GM20431 (cell line): ENCODE results near the gene ZNF710.
"Not testable (repeated sequence)": the region's sequence is repeated elsewhere in the genome, so short reads cannot be mapped to it uniquely, and the experiment has no call there.

Experiments used
- in situ Hi-C: fragments of 300-500 bp; cut with MseI, MboI; formaldehyde crosslinking; loops from one replicate; pipeline ENCODE4 v1.15.0; 2020; ENCODE audit warnings: low sequenced_read_pairs; ENCODE audit not compliant: unreplicated experiment

ZNF710 gene

GRCh38 chr15:90001062-90001682 is at the start of gene ZNF710:
ZNF710 (plus strand) TSS chr15:90001324; CDS start chr15:90067138, 65,814 bp downstream.
- in situ Hi-C loops: no loop called here

DNA sequence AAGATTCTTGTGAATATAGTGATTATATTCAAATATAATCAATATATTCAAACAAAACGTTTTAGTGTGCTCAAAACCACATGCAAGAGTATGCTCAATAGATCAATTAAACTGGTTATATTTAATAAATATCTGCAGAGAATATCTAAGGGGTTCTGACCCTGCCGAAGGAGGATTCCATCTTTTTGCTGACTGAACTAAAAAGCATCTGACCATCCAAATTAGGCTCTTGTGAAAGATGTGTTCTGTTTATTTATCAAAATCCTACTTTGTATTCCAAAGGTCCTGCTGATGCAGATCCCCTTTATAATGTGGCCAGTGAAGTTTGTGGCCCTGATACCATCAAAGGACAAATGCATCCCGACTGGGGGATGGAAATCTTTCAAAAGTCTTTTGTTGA is 46.6 kb upstream of the ZNF710 start:
- in situ Hi-C loops: no loop called here

DNA sequence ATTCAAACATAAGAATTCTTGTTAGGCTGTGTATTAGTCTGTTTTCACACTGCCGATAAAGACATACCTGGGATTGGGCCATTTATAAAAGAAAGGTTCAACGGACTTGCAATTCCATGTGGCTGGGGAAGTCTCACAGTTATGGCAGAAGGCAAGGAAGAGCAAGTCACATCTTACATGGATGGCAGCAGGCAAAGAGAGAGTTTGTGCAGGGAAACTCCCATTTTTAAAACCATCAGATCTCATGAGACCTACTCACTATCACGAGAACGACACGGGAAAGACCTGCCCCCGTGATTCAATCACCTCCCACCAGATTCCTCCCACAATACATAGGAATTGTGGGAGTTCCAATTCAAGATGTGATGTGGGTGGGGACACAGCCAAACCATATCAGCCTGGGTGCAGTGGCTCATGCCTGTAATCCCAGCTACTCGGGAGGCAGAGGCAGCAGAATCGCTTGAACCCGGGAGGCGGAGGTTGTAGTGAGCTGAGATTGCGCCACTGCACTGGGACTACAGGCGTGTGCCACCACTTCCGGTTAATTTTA is 45.6 kb upstream of the ZNF710 start:
- in situ Hi-C loops: not testable (repeated sequence)

DNA sequence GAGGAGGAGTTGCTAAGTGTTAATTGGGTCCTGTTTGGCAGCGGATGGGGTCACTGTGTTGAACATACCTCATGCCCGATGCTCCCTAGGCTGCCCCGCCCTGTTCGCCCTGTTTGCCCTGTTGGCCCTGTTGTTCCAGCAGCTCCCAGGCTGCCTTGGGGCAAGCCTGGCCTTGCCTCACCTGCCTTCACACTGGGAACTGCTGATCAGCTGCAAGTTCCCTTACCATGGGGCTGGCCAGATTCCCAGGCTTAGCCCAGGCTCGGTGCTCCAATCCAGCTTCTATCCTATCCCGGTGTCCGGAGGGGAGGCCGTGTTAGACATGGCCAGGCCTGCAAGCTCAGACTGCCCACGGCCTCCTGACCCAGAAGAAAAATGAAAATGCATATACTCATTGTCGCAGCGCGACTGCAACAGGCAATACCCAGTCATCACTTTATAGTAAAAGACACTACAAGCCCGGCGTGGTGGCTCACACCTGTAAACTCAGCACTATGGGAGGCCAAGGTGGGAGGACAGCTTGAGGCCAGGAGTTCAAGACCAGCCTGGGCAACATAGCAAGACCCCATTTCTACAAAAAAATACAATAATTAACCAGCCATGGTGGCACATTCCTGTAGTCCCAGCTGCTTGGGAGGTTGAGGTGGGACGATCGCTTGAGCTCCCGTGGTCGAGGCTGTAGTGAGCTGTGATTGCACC is 42.9 kb upstream of the ZNF710 start:
- in situ Hi-C loops: no loop called here

- in situ Hi-C loops: no loop called here
These were observed 37.6 kb upstream of the ZNF710 start for GRCh38 chr15:89963301-89964231.

DNA sequence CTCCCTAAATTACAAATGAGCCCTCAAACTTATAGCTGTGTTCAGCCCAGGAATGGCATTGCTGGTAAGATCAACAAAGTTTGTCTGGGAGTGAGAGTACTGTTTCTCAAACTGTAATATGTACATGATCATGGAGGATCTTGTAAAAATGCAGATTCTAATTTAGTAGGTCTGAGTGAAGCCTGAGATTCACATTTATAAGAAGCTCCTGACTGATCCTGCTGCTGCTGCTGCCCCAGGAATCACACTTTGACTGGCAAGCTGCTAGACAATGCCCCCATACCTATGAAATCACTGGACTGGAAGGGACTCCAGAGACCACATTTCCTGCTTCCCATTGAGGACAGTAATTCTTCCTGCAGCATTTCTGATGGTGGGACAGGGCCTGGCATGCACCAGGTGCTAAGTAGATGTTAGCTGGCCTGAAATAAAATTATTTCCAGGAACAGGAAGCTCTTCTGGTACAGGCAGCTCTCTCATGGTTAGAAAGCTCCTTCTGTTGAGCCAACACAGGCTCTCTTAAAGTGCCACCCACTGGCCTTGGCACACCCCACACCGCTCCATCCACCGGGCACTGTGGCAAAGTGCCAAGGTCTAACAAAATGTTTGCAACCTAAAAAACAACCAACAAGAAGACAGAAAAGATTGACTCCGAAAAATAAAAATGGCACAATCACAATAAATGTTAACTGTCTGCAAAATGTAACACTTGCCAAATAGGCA is 36.7 kb upstream of the ZNF710 start:
- in situ Hi-C loops: no loop called here

GRCh38 chr15:89967881-89968280 is 33.2 kb upstream of the ZNF710 start:
- in situ Hi-C loops: no loop called here

- in situ Hi-C loops: no loop called here
These were observed 29.5 kb upstream of the ZNF710 start for GRCh38 chr15:89971592-89971997.

- in situ Hi-C loops: no loop called here
These were observed 29.0 kb upstream of the ZNF710 start for GRCh38 chr15:89972085-89972484.

- in situ Hi-C loops: no loop called here
These were observed 25.5 kb upstream of the ZNF710 start for GRCh38 chr15:89975482-89976245.

DNA sequence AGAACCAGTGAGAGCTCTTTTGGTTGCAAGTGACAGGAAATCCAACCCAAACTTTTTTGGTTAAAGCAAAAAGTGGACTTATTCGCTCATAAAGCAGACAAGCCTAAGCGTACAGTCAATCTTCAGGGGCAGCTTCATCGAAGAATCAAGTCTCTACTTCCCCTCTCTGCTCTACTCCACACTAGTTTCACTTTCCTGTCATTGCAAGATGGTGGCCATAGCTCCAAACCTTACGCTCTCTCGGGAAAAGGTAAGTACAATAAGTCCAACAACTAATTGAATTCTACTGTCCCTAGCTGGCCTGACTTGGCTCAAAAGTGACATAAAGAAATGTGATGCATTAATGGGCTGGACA is 24.9 kb upstream of the ZNF710 start:
- in situ Hi-C loops: no loop called here

- in situ Hi-C loops: not testable (repeated sequence)
These were observed 23.3 kb upstream of the ZNF710 start for GRCh38 chr15:89977836-89978235.

GRCh38 chr15:89978914-89979313 is 22.2 kb upstream of the ZNF710 start:
- in situ Hi-C loops: no loop called here

DNA sequence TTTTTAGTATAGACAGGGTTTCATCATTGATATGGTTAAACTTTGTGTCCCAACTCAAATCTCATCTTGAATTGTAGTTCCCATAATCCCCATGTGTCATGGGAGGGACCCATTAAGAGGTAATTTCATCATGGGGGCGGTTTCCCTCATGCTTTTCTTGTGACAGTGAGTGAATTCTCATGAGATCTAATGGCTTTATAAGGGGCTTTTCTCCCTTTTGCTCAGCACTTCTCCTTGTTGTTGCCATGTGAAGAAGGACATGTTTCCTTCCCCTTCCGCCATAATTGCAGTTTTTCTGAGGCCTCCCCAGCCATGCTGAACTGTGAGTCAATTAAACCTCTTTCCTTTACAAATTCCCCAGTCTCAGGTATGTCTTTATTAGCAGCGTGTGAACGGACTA is 20.2 kb upstream of the ZNF710 start:
- in situ Hi-C loops: no loop called here

DNA sequence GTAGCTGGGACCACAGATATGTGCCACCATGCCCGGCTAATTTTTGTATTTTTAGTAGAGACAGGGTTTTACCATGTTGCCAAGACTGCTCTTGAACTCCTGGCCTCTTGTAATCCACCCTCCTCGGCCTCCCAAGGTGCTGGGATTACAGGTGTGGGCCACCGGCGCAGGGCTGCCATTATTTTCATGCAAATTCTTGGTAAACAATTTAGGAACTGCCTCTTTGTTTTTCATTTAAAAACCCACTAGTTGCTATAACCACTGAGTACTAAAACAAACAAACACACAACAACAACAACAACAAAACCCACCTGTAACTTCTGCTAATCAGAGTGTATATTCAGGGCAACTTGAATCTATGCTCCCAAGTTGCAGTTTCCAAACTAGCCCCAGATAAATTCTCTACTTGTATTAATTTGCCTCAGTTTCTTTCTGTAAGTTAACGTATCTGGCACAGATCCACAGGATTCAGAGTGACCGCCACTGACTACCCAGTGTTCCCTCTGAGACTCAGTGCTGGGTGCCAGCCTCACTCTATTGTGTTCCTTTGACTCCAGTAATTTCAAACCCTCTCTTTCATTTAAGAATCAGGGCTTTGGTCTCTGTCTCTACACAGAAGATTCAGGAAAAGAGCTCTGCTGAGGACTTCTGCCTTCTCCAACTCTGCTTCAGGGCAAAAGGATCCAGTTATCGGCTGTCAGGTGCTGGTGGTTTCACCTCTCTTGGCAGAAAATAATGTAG is 18.6 kb upstream of the ZNF710 start:
- in situ Hi-C loops: no loop called here

- in situ Hi-C loops: no loop called here
These were observed 17.1 kb upstream of the ZNF710 start for GRCh38 chr15:89984001-89984400.

GRCh38 chr15:89984421-89985010 is 16.6 kb upstream of the ZNF710 start:
- in situ Hi-C loops: no loop called here

DNA sequence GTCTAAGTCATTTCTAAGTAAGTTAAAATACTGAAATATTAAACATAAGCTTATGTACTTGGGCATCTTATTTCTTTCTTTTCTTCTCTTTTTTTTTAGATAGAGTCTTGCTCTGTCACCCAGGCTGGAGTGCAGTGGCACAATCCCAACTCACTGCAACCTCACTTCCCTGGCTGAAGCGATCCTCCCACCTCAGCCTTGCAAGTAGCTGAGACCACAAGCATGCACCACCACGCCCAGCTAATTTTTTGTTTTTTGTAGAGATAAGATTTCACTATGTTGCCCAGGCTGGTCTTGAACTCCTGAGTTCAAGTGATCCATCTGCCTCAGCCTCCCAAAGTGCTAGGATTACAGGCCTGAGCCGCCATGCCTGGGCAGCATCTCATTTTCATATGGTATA is 16.0 kb upstream of the ZNF710 start:
- in situ Hi-C loops: no loop called here
